ENCODE results near the gene ALDH3A2.

The ALDH3A2 gene

DNA sequence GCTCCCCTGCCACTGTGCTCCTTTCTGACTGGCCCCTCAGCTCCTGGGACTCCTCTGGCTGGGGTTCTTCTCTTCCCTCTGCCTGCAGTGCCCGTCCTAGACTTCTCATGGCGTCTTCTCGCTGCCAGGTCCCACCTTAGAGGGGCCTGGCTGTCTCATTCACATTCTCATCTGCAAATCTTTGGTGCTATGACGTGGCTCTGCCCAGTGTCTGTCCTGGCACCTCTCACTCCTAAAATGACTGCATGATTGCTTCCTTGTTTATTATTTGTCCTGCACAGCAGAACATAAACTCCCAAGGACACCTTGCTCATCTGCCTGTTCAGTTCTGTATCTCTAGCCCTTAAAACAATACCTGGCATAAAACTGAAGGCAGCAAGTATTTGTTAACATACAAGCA lies 18.5 kb upstream of the ALDH3A2 start:
- TF ChIP-seq, protein P1, sequence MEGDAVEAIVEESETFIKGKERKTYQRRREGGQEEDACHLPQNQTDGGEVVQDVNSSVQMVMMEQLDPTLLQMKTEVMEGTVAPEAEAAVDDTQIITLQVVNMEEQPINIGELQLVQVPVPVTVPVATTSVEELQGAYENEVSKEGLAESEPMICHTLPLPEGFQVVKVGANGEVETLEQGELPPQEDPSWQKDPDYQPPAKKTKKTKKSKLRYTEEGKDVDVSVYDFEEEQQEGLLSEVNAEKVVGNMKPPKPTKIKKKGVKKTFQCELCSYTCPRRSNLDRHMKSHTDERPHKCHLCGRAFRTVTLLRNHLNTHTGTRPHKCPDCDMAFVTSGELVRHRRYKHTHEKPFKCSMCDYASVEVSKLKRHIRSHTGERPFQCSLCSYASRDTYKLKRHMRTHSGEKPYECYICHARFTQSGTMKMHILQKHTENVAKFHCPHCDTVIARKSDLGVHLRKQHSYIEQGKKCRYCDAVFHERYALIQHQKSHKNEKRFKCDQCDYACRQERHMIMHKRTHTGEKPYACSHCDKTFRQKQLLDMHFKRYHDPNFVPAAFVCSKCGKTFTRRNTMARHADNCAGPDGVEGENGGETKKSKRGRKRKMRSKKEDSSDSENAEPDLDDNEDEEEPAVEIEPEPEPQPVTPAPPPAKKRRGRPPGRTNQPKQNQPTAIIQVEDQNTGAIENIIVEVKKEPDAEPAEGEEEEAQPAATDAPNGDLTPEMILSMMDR (IDR thresholded peaks at IDR 0.05; ENCODE audit: low read depth, low read length), result no peak
- Histone ChIP-seq H3K36me3 (no peaks in the 10 kb centered on the region), H3K4me3 (ENCODE audit: low read depth, low read length) (no peak overlapping the region), H3K9me3 (ENCODE audit: severe bottlenecking) (no peaks in the 10 kb centered on the region), H3K27ac (no peak overlapping the region), H3K27me3 (ENCODE audit: insufficient read depth, low read depth, severe bottlenecking) (no peaks in the 10 kb centered on the region)
- no peak for DNase-seq

DNA sequence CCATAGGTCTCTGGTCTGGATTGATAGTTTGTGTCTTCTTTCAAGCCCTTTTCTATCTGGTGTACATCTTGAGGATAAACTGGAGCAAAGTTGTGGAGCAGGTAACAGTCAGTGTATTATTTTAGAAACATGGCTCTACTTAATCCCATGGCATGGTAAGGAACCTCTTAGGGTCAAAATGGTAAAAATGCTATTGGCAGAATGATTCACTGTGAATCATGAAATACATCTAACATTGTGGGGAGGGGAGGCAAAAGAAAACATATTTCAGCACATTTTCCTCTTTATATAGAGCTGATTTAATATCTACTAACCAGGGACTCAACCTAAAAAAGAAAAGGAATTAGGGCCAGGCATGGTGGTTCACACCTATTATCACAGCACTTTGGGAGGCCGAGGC lies 17.9 kb upstream of the ALDH3A2 start:
- TF ChIP-seq, protein P1 (IDR thresholded peaks at IDR 0.05; ENCODE audit: low read depth, low read length), result no peak
- Histone ChIP-seq H3K27ac (no peak overlapping the region), H3K36me3 (no peaks in the 10 kb centered on the region), H3K9me3 (ENCODE audit: severe bottlenecking) (no peaks in the 10 kb centered on the region), H3K27me3 (ENCODE audit: insufficient read depth, low read depth, severe bottlenecking) (no peaks in the 10 kb centered on the region), H3K4me3 (ENCODE audit: low read depth, low read length) (no peak overlapping the region)
- no peak for DNase-seq

DNA sequence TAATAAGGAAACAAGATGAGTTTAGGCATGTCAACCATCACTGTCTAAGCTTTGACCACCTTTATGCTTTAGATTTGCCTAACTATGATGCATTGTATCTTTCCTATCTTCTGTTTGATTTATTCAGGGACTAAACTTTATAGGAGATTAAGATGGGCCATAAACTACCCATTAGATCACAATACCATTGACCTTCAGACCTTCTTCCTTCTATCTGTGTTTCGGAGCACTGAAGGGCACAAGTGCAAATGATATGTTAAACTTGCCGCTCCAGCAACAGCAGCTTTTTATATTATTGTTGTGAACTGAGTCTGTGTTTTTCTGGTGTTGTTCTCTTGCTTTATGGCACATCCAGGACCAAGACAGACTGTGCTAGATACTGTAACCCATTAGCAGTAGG lies 16.6 kb upstream of the ALDH3A2 start:
- H3K27ac ChIP-seq, result no peak overlapping the region

DNA sequence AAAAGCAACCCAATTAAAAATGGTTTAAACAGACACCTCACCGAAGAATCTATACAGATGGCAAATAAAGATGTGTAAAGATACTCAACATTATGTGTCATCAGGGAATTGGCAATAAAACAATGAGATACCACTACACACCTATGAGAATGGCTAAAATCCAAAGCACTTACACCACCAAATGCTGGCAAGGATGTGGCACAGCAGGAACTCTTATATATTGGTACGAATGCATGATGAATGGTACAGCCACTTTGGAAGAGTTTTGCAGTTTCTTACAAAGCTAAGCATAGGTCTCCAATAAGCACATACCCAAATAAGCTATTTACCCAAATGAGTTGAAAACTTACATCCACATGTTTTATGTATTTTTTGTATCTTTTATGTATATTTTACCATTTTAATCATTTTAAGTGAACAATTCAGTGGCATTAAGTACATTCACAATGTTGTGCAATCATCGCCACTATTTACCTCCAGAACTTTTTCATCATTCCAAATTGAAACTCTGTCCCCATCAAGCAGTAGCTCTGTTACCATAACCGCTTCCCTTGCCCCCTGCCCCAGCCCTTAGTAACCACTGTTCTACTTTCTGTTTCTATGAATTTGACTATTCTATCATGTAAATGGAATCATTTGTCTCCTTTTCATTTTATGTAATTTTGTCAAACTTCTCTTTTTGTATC lies 6.7 kb upstream of the ALDH3A2 start:
- no peak for DNase-seq
- TF ChIP-seq, protein P1 (IDR thresholded peaks at IDR 0.05; ENCODE audit: low read depth, low read length), result no peak
- H3K9me3 ChIP-seq (ENCODE audit: severe bottlenecking), result no peaks in the 10 kb centered on the region
- H3K27ac ChIP-seq, result no peak overlapping the region
- H3K4me3 ChIP-seq (ENCODE audit: low read depth, low read length), result no peak overlapping the region
- no peaks in the 10 kb centered on the region for H3K27me3 ChIP-seq (ENCODE audit: insufficient read depth, low read depth, severe bottlenecking)
- no peaks in the 10 kb centered on the region for H3K36me3 ChIP-seq

More for the DNA sequence above, 16.6 kb upstream of the ALDH3A2 start:
- Histone ChIP-seq H3K27me3 (ENCODE audit: insufficient read depth, low read depth, severe bottlenecking) (no peaks in the 10 kb centered on the region), H3K36me3 (no peaks in the 10 kb centered on the region), H3K9me3 (ENCODE audit: severe bottlenecking) (no peaks in the 10 kb centered on the region), H3K4me3 (ENCODE audit: low read depth, low read length) (no peak overlapping the region)
- DNase-seq, result no peak
- TF ChIP-seq, protein P1 (IDR thresholded peaks at IDR 0.05; ENCODE audit: low read depth, low read length), result no peak

DNA sequence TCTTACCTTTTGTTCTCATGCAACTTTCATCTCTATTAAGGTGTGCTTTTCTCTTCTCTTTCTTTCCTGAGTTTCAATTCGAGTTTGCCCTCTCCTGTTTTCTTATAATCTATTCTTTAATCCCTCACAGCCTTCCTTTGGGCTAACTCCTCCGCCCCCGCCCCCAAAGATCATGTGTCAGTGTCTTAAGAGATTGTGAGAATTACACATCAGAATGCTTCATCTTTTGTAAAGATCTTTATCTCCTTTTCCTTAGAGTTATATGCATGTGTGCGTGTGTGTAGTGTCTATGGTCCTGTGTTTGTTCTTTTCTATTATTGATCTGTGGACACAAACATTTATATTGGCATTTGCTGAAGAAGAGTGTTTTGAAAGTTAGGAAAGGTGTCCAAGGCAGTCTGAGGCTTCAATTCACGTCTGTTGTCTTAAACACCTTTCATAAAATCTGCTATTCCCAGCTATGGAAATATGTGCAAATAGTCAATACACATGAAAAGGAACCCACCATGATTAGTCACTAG lies 6.1 kb upstream of the ALDH3A2 start:
- no peak overlapping the region for H3K27ac ChIP-seq
- DNase-seq, result peak; percentile 50
- TF ChIP-seq, protein P1 (IDR thresholded peaks at IDR 0.05; ENCODE audit: low read depth, low read length), result no peak

More for the DNA sequence above, 6.1 kb upstream of the ALDH3A2 start:
- no peaks in the 10 kb centered on the region for H3K27me3 ChIP-seq (ENCODE audit: insufficient read depth, low read depth, severe bottlenecking)
- no peaks in the 10 kb centered on the region for H3K9me3 ChIP-seq (ENCODE audit: severe bottlenecking)
- H3K36me3 ChIP-seq, result no peaks in the 10 kb centered on the region
- H3K4me3 ChIP-seq (ENCODE audit: low read depth, low read length), result no peak overlapping the region
